ENCODE results near the gene VIM. TPM values are rescaled to one million over a fixed set of nuclear protein-coding genes. Genes with fewer than 3 reads are reported as not detected.

Gene VIM
- 100 to 1,000 TPM; 593 to 621 TPM for total RNA-seq
- 100 to 1,000 TPM; 295 to 479 (median 434) TPM for polyA plus RNA-seq
- total RNA-seq: 1,075 to 2,876 (median 1,336) reads per million in 6 experiments

- H3K4me3 Mint-ChIP-seq: peak within 1 kb of the TSS; percentile 91 to 99 (median 98)
- no peaks in the 10 kb centered on the region for H3K9me3 Mint-ChIP-seq
- H3K4me1 Mint-ChIP-seq: peaks cover 27 to 52% (median 48%) of the 10 kb centered on the region in 4 donors
- peak; percentile 14 to 45 for ATAC-seq
- peak; percentile 59 to 91 (median 79) for DNase-seq
- H3K36me3 Mint-ChIP-seq: peaks cover 5 to 28% (median 15%) of the 10 kb centered on the region in 3 donors
- POLR2A ChIA-PET: interaction anchor here (0.5 to 8.3 kb wide), 15 partner anchors 12 to 416 kb away, joined by 3 to 168 read pairs (median 11); partner anchors contain the start of genes RSU1, STAM and TRDMT1
- H3K27ac Mint-ChIP-seq: peak within 1 kb of the TSS; percentile 95 to 100 (median 99)
- H3K27me3 Mint-ChIP-seq: no peaks in the 10 kb centered on the region
These were observed at the start of gene VIM for GRCh38 chr10:17228091-17229015. Gene VIM (plus strand): TSS chr10:17228241. CDS start chr10:17229423, 1,182 bp downstream.

DNA sequence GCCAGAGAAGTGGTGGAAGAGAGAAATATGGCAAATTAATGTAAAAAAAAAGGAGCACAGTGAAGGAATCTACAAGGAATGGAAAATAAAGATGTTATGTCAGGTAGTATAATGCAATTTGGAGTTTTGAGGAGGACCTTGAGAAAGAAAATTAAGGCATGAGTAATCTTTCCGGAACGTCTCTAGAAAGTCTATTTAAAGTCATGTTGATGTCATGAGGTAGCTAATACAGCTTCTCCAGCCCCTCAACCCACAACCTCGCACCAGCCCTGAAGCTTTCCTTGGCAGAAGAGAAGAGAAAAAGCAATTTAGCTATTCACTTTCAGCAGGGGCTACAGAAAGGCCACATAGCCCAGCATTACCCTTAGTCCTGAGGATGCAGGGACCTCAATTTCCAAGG is 49.0 kb upstream of the VIM start:
- H3K36me3 Mint-ChIP-seq: no peaks in the 10 kb centered on the region
- ATAC-seq (no peak), DNase-seq (no peak)
- H3K4me1 Mint-ChIP-seq: peaks cover 4 to 27% (median 15%) of the 10 kb centered on the region in 4 donors
- H3K27ac Mint-ChIP-seq: no peak overlapping the region
- H3K4me3 Mint-ChIP-seq: no peak overlapping the region
- no peaks in the 10 kb centered on the region for H3K9me3 Mint-ChIP-seq
- POLR2A ChIA-PET: no interaction called here
- H3K27me3 Mint-ChIP-seq: no peaks in the 10 kb centered on the region

DNA sequence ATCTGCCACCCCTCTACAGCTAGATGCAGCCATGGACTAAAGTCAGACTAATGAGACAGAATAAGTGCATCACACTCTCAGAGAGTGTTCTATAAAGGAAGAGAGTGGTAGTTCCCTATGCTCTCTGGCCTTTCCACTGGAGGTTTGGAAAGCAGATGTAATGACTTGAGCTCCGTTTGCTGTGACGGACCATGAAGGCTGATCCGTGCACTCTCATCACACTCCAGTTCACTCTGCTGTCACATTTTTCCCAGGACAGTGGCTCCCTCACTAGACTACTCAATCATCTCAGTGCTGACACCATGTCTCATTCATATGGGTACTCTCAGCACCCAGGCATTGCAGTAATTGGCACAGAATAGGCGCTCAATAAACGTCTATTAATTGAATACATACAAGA is 46.9 kb upstream of the VIM start:
- POLR2A ChIA-PET: no interaction called here
- Mint-ChIP-seq H3K27ac (no peak overlapping the region), H3K9me3 (no peaks in the 10 kb centered on the region), H3K4me3 (no peak overlapping the region), H3K36me3 (no peaks in the 10 kb centered on the region), H3K4me1 (peaks cover under 1 to 10% (median 7%) of the 10 kb centered on the region in 4 donors), H3K27me3 (no peaks in the 10 kb centered on the region)
- DNase-seq: no peak
- no peak for ATAC-seq

GRCh38 chr10:17181751-17182150 is 46.3 kb upstream of the VIM start:
- Mint-ChIP-seq H3K27ac (peak overlapping the region in 2 of 10 donors; percentile 23 to 37), H3K9me3 (no peaks in the 10 kb centered on the region)
- POLR2A ChIA-PET: no interaction called here

DNA sequence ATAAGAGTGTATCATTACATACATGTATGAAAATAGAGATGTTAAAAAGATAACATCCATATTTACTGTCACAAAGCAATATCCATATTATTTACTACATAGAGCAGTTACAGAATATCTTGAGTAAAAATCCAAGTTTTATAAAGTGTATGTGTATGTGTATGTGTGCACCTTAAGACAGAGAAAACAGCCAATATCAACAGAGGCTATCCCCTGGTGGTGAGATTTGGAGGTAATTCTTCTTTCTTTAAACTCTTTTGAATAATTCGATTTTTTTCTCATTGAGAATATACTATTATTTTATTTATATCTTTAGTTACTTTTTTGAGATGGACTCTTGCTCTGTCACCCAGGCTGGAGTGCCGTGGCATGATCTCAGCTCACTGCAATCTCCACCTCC is 44.9 kb upstream of the VIM start:
- peak in 1 of 2 donors; percentile 32 for ATAC-seq
- Mint-ChIP-seq H3K4me1 (peaks cover 2 to 8% (median 5%) of the 10 kb centered on the region in 4 donors), H3K27ac (no peak overlapping the region), H3K4me3 (no peak overlapping the region), H3K36me3 (no peaks in the 10 kb centered on the region), H3K9me3 (no peaks in the 10 kb centered on the region), H3K27me3 (no peaks in the 10 kb centered on the region)
- POLR2A ChIA-PET: no interaction called here
- DNase-seq: no peak

More at GRCh38 chr10:17181751-17182150, 46.3 kb upstream of the VIM start:
- no peaks in the 10 kb centered on the region for H3K27me3 Mint-ChIP-seq
- peaks cover 2 to 8% (median 4%) of the 10 kb centered on the region in 4 donors for H3K4me1 Mint-ChIP-seq
- no peak for DNase-seq
- H3K4me3 Mint-ChIP-seq: no peak overlapping the region
- ATAC-seq: no peak
- H3K36me3 Mint-ChIP-seq: no peaks in the 10 kb centered on the region

DNA sequence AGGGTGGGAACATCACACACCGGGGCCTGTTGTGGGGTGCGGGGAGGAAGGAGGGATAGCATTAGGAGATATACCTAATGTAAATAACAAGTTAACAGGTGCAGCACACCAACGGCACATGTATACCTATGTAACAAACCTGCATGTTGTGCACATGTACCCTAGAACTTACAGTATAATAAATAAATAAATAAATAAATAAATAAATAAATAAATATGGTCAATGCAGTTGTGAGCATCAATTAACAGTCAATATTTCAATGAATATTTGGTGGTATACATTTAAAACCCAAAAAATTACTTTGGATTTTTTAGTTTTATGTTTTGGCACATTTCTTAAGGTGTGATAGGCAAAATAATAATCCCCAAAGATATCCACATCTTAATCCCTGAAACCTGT is 42.2 kb upstream of the VIM start:
- DNase-seq (no peak), ATAC-seq (no peak)
- peak overlapping the region in 1 of 10 donors; percentile 54 for H3K4me3 Mint-ChIP-seq
- H3K27me3 Mint-ChIP-seq: no peaks in the 10 kb centered on the region
- H3K4me1 Mint-ChIP-seq: peaks cover 6 to 13% (median 7%) of the 10 kb centered on the region in 4 donors
- H3K36me3 Mint-ChIP-seq: no peaks in the 10 kb centered on the region
- no peak overlapping the region for H3K27ac Mint-ChIP-seq
- H3K9me3 Mint-ChIP-seq: no peaks in the 10 kb centered on the region
- POLR2A ChIA-PET: interaction anchor here (2.3 kb wide), 1 partner anchor 44 kb away, joined by 6 read pairs; no protein-coding TSS in a partner anchor

DNA sequence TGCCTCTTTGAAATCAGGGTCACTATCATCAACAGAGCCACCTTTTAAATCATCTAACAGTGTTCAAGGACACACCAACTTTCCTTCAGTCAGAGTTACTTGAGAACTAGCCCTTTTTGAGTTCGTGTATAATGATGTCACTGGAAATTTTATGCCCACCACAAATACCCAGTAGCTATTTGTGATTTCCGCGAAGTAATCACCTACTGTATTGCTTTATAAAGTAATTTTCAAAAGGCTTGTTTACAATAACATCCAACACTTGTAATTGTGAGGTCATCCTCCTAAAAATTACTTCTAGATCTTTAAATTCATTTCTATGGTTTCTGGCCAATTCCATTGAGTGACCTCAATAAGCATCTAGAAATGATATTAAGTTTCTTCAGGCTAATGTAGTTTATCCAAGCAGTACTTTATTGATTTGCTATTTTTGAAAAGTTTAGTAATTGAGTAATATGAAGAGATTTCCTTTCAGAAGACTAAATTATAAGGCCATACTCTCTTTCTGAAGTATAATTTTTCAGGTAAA is 39.3 kb upstream of the VIM start:
- H3K27me3 Mint-ChIP-seq: no peaks in the 10 kb centered on the region
- DNase-seq (no peak), ATAC-seq (no peak)
- peaks cover 0 to 4% (median 2%) of the 10 kb centered on the region in 3 donors for H3K36me3 Mint-ChIP-seq
- H3K4me3 Mint-ChIP-seq: no peak overlapping the region
- no peaks in the 10 kb centered on the region for H3K9me3 Mint-ChIP-seq
- peak overlapping the region in 2 of 10 donors; percentile 11 to 15 for H3K27ac Mint-ChIP-seq
- H3K4me1 Mint-ChIP-seq: peaks cover 0 to 20% (median 18%) of the 10 kb centered on the region in 4 donors
- POLR2A ChIA-PET: interaction anchor here (1.4 kb wide), 1 partner anchor 13 kb away, joined by 3 read pairs; the partner anchor contains the start of gene TRDMT1

- ATAC-seq: no peak
- no peak overlapping the region for H3K4me3 Mint-ChIP-seq
- peaks cover 0 to 2% (median 0%) of the 10 kb centered on the region in 9 donors for H3K9me3 Mint-ChIP-seq
- H3K4me1 Mint-ChIP-seq: peaks cover 0 to 22% (median 20%) of the 10 kb centered on the region in 4 donors
- H3K36me3 Mint-ChIP-seq: peaks cover 0 to 4% (median 2%) of the 10 kb centered on the region in 3 donors
- no peaks in the 10 kb centered on the region for H3K27me3 Mint-ChIP-seq
- DNase-seq: no peak
- POLR2A ChIA-PET: interaction anchor here (0.6 to 2.1 kb wide), 3 partner anchors 10 to 40 kb away, joined by 3 to 7 read pairs (median 3); partner anchors contain the start of gene TRDMT1
- H3K27ac Mint-ChIP-seq: peak overlapping the region in 2 of 10 donors; percentile 10 to 64
These were observed 37.4 kb upstream of the VIM start for GRCh38 chr10:17190602-17191001.

GRCh38 chr10:17195083-17195482 is 33.0 kb upstream of the VIM start:
- ATAC-seq: no peak
- no peaks in the 10 kb centered on the region for H3K27me3 Mint-ChIP-seq
- peak overlapping the region in 2 of 10 donors; percentile 6 to 64 for H3K27ac Mint-ChIP-seq
- H3K36me3 Mint-ChIP-seq: peaks cover 0 to 4% (median 2%) of the 10 kb centered on the region in 3 donors
- peaks cover 14 to 38% (median 26%) of the 10 kb centered on the region in 4 donors for H3K4me1 Mint-ChIP-seq
- H3K9me3 Mint-ChIP-seq: peaks cover 0 to 2% (median 0%) of the 10 kb centered on the region in 9 donors
- no peak overlapping the region for H3K4me3 Mint-ChIP-seq
- POLR2A ChIA-PET: interaction anchor here (0.7 kb wide), 1 partner anchor 171 kb away, joined by 3 read pairs; no protein-coding TSS in a partner anchor
- DNase-seq: no peak

DNA sequence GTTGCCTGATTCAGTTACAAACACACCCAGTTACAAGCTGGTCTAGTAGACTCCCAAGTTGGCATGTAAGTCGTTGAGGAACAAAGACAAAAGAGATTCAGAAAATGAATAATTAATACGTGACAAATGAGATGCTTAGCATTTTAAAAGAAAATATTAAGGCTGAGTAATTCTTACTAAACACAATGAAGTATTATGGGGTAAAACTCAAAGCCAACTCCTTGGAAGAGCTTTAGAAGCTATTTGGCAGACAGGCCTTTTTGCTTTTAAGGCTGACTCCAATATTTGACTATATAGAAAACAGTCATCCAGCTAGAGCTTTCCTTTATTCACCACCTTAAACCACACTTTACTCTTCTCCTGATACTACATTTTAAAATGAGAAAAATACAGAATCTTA is 32.0 kb upstream of the VIM start:
- DNase-seq (no peak), ATAC-seq (no peak)
- Mint-ChIP-seq H3K27ac (peak overlapping the region in 3 of 10 donors; percentile 3 to 43 (median 6)), H3K9me3 (peaks cover 0 to 2% (median 0%) of the 10 kb centered on the region in 9 donors), H3K27me3 (no peaks in the 10 kb centered on the region), H3K4me1 (peaks cover 23 to 41% (median 29%) of the 10 kb centered on the region in 4 donors), H3K4me3 (no peak overlapping the region), H3K36me3 (peaks cover 0 to 4% (median 2%) of the 10 kb centered on the region in 3 donors)
- POLR2A ChIA-PET: interaction anchor here (1.7 kb wide), 1 partner anchor 34 kb away, joined by 6 read pairs; no protein-coding TSS in a partner anchor

- POLR2A ChIA-PET: interaction anchor here (1.7 kb wide), 1 partner anchor 34 kb away, joined by 6 read pairs; no protein-coding TSS in a partner anchor
- H3K27me3 Mint-ChIP-seq: no peaks in the 10 kb centered on the region
- peaks cover 23 to 41% (median 29%) of the 10 kb centered on the region in 4 donors for H3K4me1 Mint-ChIP-seq
- H3K4me3 Mint-ChIP-seq: no peak overlapping the region
- H3K27ac Mint-ChIP-seq: peak overlapping the region in 6 of 10 donors; percentile 4 to 74 (median 28)
- H3K9me3 Mint-ChIP-seq: peaks cover 0 to 2% (median 0%) of the 10 kb centered on the region in 9 donors
- DNase-seq: no peak
- ATAC-seq: no peak
- peaks cover 0 to 4% (median 2%) of the 10 kb centered on the region in 3 donors for H3K36me3 Mint-ChIP-seq
These were observed 31.5 kb upstream of the VIM start for GRCh38 chr10:17196573-17196972.

- peak overlapping the region in 8 of 10 donors; percentile 4 to 99 (median 39) for H3K4me3 Mint-ChIP-seq
- no peak for DNase-seq
- POLR2A ChIA-PET: interaction anchor here (1.4 to 4.6 kb wide), 2 partner anchors 30 to 31 kb away, joined by 3 to 168 read pairs; partner anchors contain the start of gene VIM
- H3K36me3 Mint-ChIP-seq: no peaks in the 10 kb centered on the region
- H3K27ac Mint-ChIP-seq: peak overlapping the region; percentile 41 to 99 (median 86)
- H3K27me3 Mint-ChIP-seq: no peaks in the 10 kb centered on the region
- H3K9me3 Mint-ChIP-seq: no peaks in the 10 kb centered on the region
- no peak for ATAC-seq
- peaks cover 16 to 43% (median 29%) of the 10 kb centered on the region in 4 donors for H3K4me1 Mint-ChIP-seq
These were observed 28.7 kb upstream of the VIM start for GRCh38 chr10:17199351-17199804.
